HG03439 (cell line): Measurements from ENCODE around the gene NAT8L.

Experiments used
- ATAC-seq: cut with Tn5 transposase; IDR thresholded peaks from one replicate; pipeline ENCODE4 v1.9.1; 2021; ENCODE audit warnings: mild to moderate bottlenecking, moderate library complexity; ENCODE audit not compliant: unreplicated experiment

The NAT8L gene

GRCh38 chr4:2062808-2063524 is 3.8 kb downstream of the NAT8L start:
- ATAC-seq = no peak

GRCh38 chr4:2063557-2064275 is 4.6 kb downstream of the NAT8L start:
- ATAC-seq = no peak

- ATAC-seq = no peak
Observed at GRCh38 chr4:2064276-2064991, 5.3 kb downstream of the NAT8L start.

DNA sequence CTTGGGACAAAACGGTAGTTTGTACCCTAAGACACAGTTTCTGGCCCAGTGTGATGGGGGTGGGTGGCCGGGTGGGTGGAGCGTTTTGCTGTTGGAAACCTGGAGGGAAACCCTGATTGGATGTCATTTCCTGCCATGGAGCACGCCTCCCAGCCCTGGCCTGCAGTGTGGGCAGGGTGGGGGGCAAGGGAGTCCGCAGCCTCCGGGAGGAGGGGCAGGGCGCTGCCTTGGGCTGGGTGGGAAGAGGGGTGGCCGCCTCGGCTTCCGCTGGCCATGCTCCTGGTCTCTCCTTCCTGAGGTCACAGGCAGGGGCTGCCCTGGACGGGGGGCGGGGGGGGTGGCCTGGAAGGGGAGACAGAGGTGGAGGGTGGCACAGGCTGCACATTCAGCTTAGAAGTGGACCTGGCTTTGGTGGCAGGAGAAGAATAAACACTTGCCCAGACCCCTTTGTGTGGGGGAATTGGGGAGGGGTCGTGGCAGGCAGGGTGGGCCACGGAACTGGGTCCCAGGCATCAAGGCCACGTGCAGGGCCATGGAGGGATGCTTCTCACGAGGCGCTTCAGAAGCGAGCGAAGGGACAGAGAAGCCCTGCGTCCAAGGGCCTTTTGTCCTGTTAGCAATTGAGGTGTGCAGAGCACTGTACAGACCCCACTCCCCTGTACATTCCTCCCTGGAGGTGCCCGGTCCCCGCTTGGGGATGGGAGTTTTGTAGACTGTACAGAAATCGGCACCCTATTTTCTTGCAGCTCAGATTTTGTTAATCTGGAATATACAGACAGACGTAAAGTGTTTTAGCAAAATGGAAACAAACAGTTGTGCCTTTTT is 6.2 kb downstream of the NAT8L start:
- no peak for ATAC-seq

DNA sequence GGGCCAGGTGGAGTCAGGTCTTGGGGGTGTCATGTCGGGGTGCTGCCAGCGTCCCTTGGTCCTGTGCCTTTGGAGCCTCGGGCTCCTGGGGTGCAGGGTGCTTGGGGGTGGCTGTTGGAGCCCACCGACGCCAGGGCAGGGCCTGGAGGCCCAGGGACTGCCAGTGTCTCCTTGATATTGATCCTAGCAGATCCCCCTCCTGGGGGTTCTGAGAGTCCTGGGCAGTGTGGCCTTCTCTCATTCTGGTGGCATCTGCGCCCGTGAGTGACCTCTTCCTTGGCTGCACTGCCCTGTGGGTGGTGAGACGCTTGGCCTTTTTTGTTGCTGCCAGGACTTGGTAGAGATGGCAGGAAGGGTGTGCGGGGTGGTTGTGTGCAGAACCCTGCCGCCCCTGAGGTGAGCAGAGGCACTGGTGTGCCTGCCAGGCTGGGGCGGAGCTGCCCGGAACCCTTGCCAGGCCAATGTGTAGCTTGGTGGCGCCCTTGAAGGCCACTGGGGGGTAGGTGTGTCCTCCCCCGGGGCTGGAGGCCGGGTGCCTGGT is 7.0 kb downstream of the NAT8L start:
- ATAC-seq = no peak

DNA sequence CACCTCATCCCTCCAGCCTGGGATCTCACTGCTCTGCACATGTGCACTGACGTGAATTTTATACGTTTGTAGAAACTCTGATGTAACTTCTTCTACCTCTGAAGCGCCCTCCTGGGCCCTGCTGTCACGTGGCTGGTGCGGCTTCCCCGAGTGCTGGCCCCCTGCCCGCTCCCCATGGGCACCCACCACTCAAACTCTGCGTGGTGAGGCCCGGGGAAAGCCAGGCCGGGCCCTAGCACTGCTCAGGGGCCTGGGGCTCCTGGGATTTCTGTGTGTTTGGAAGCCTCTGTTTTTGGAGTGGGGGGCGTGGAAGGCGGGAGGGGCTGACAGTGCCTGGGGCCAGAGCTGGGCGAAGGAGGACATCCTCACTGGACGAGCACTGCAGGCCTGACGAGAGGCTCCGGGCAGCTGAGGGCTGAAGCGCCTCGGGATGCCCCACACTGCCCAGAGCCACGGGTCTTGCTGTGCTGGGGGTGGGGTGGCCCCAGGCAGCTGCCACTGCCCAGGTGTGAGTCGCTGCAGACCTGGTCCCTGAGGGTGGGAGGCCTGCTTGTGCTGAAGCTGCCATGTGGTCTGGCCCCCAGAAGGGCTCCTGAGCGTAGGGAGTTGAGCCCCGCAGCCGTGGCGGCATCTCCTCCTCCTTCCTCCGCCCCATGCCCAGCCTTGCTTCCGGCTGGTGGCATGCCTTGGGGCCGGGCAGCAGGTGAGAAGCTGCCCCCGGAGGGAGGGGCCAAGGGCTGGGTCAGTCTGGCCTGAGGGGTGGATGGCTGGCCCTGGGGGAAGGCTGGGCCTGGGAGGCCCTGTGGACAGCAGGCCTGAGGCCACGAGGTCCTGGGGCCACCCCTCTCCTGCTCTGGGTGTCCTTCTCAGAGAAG is 7.7 kb downstream of the NAT8L start:
- no peak for ATAC-seq

- no peak for ATAC-seq
Observed at GRCh38 chr4:2067446-2068197, 8.5 kb downstream of the NAT8L start.

DNA sequence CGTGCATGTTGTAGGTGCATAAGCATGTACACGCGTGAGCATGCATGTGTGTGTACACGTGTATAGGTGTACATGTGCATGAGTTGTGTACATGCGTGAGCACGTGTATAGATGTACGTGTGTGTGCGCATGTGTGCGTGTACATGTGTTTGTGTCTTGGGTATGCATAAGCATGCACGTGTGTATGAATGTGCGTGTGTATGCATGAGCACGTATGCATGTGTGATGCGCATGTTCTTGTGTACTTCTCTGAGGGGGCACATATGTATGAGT is 9.0 kb downstream of the NAT8L start:
- ATAC-seq = no peak

- no peak for ATAC-seq
Observed at GRCh38 chr4:2068566-2068965, 9.4 kb downstream of the NAT8L start.

DNA sequence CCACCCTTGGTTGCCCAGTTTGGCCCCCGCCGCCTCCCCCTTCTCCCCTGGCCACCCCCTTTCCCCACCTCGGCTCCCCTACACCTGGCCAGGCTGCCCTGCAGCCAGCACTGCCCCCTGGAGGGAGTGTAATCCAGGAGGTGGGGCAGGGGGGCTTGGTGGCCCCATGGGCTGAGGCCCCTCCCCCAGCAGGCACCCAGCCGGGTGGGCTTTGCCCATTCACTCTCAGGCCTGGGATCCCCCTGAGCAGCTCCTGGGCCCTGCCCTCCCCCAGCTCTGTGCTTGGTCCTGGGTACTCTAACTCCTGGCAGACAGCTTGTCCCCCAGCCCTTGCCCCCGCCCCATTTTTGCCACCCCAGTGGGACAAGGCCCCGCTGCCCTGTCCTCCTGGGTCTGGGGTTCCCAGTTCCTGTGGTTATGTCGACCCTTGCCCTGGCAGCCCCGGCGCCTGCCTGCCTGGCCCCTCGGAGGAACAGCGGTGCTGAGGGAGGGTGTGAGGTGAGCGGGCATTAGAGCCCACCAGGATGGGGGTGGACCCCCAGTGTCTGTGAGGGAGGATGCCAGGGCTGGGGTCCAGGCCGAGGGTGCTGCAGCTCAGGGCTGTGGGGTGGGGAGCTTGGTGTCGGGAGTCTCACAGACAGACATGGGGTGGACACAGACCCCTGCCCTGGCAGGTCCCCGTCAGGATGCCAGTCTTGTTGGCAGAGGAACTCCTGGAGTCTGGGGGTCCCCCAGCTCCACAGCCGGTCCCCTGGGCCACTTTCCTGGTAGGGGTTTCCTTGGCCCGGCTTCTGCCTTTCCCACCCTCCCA is 10.2 kb downstream of the NAT8L start:
- ATAC-seq = no peak

DNA sequence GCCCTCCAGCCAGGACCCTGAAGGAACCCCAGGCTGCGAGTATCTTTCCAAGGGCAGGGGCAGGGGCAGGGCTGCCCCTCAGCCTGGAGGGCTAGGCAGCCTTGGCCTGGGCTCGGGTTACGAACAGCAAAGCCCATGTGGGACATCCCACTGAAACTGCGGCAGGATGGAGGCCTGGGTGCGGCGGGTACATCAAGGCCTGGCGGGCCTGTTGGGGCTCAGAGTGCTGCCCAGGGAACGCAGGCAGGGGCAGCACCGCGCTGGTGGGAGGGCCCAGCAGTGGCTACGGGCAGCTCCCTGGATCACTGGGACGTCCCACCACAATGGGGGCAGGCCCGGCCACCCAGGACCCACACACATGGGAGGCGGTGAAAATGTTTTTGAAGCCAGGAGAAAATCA is 10.9 kb downstream of the NAT8L start:
- no peak for ATAC-seq

DNA sequence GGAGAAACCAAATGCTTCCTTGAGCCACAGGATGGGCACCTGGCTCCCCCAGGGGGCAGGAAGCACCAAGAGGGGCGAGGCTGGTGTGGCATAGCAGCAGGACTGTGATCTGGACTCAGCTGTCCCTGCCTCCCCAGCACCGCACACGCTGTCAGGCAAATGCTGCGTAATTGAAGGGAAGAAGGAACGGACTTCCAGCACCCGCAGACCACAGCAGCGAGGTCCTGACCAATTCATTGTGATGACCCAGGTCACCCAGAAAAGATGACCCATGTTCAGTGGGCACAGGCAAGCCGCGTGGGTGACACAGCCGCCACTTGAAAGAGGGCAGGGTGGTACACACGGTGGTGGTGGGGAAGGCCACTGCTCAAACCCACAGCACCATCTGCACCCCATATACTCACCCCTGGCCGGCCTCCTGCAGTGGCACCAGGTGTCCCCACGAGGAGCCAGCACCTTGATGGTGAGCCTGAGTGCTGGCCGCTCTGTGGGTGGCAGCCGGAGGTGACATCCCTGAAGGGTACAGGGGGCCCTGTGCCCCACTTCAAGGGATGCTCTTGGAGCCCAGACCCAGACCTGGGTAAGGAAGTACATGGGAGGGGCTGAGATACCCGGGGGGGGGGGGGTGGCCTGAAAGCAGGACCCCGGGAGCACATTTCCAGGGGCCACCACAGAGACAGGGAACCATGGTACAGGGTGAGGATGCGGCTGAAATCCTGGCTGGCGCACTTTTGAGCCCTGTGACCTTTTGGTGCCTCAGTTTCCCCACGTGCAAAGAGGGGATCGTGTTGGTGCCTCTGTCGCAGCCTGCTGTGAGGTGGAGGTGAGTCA is 11.5 kb downstream of the NAT8L start:
- ATAC-seq = no peak

- ATAC-seq = no peak
Observed at GRCh38 chr4:2071252-2071911, 12.3 kb downstream of the NAT8L start.

DNA sequence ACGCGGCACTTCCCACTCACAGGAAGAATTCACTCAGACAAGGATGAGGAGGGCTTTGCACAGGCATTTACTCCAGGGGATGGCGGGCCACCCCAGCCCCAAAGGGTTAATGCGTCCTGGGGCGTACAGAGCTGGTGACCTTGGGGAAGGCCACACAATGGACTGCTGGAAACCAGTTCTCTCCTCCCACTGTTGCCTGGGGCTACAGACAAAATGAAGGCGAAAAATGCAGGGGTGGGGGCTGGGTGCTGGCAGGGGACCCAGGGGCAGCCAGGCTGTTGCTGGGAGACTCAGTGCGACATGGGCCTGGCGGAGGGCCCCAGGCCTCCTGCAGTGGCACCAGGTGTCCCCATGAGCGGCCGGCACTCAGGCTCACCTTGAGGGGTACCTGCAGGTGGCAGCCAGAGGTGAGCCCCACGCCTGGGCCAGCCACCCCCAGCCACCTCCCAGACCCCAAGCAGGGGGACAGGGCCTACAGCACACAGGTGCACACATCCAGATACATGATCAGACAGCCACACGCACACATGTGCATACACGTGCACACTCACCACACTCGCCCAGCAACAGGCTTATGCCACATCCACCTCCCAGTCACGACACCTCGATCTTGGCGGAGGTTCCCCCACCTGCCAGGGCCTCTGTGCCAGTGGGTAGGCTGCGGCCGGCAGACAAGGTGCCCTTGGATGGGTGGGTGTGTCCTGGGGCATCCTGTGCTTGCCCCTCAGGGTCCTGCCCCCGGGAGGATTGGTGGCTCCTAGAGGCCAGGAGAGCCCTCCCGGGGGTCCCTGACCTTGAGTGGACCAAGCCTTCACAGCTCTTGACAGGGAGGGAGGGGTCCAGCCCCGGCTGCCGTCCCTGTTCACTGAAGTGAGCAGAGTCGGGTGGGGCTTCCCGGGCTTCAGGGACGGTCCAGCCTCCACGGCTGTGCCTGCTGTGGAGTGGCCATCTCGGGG is 13.1 kb downstream of the NAT8L start:
- ATAC-seq = no peak

DNA sequence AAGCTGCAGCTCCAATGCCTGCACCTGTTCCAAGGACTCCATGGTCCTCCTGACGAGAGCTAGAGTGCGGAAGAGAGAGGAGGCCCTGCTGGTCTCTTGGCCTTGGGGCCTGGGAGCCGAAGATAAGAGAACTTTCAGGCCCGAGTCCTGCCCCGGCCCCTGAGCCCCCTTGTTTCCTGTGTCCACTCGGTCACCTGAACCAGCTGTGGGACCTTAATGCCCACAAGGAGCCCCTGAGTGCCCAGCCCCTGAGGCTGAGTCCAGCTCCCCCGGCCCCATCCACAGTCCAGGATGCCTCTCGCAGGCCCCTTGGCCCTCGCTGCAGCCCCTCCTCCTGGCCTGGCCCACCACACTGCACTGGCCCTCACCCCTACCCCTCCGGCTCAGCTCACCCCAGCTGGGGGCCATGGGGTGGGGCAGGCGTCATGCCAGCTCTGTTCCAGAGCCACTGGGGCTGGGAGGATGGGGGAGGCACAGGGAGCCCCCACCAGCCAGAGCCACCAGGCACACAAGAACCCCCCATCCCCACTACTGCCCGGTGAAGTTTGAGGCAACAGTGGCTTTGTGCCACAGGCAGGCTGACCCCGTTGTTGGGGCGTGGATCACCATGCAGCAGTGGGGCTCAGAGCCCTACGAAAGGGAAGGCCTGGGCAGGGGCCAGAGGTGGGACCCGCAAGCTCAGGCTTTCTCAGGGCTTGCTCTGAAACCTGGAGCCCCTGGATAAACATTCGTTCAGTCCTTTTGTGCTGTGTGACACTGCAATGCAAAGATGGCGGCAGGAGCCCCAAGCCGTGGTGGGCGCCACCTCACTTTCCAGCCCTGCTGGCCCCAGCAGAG is 14.1 kb downstream of the NAT8L start:
- ATAC-seq = no peak
